ENCODE data around the gene TRAPPC5.

DNA sequence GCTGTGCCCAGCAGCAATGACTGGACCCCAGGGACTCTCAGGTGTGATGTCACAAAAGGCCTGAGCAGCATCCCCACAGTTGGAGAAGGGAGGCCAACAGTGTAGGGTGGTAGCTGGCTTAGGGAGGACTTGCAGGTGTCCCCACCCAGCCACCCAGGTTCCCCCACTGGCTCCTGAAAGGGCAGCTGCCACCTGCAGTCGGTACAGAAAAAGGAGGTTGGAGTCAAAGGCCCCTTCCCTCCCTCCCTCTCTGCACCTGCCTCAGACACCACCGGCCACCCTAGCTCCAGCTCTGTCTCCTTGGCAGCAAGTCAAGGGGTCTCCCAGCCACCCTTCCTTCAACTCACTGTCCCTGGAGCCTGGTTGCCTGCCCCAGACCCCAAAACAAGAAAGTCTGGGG is 46.9 kb upstream of the TRAPPC5 start, which contains the start of gene PCP2:
- TF ChIP-seq, protein P1, sequence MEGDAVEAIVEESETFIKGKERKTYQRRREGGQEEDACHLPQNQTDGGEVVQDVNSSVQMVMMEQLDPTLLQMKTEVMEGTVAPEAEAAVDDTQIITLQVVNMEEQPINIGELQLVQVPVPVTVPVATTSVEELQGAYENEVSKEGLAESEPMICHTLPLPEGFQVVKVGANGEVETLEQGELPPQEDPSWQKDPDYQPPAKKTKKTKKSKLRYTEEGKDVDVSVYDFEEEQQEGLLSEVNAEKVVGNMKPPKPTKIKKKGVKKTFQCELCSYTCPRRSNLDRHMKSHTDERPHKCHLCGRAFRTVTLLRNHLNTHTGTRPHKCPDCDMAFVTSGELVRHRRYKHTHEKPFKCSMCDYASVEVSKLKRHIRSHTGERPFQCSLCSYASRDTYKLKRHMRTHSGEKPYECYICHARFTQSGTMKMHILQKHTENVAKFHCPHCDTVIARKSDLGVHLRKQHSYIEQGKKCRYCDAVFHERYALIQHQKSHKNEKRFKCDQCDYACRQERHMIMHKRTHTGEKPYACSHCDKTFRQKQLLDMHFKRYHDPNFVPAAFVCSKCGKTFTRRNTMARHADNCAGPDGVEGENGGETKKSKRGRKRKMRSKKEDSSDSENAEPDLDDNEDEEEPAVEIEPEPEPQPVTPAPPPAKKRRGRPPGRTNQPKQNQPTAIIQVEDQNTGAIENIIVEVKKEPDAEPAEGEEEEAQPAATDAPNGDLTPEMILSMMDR (IDR thresholded peaks at IDR 0.05): no peak
- TF ChIP-seq POLR2A (IDR thresholded peaks at IDR 0.05): no peak
